ENCODE measurements around the gene TRIO.
"Not testable (repeated sequence)": the region's sequence is repeated elsewhere in the genome, so short reads cannot be mapped to it uniquely, and the experiment has no call there.

Gene TRIO

GRCh38 chr5:14382640-14383039 lies 239.5 kb downstream of the TRIO start:
- peaks cover 68 to 78% of the 10 kb centered on the region in 2 donors for H3K36me3 ChIP-seq (ENCODE audit: control insufficient read depth in 2 of 2, insufficient read depth in 2 of 2, low read length in 2 of 2)
- H3K4me1 ChIP-seq (ENCODE audit: control insufficient read depth in 2 of 2, insufficient read depth in 2 of 2, low read length in 2 of 2): no peaks in the 10 kb centered on the region
- no peak overlapping the region for H3K9ac ChIP-seq (ENCODE audit: low read depth in 1 of 2, low read length in 2 of 2)
- H3K27ac ChIP-seq (ENCODE audit: low read depth in 2 of 2, low read length in 2 of 2): no peak overlapping the region
- H3K9me3 ChIP-seq (ENCODE audit: control insufficient read depth in 2 of 2, low read length in 2 of 2): no peaks in the 10 kb centered on the region
- H3K27me3 ChIP-seq (ENCODE audit: control insufficient read depth in 2 of 2, insufficient read depth in 2 of 2, low read length in 2 of 2): no peaks in the 10 kb centered on the region
- no peak overlapping the region for H3K4me3 ChIP-seq (ENCODE audit: low read length in 2 of 2)

- Histone ChIP-seq H3K36me3 (ENCODE audit: control insufficient read depth in 2 of 2, insufficient read depth in 2 of 2, low read length in 2 of 2) (peaks cover 71% of the 10 kb centered on the region in 2 donors), H3K27me3 (ENCODE audit: control insufficient read depth in 2 of 2, insufficient read depth in 2 of 2, low read length in 2 of 2) (no peaks in the 10 kb centered on the region), H3K4me3 (ENCODE audit: low read length in 2 of 2) (no peak overlapping the region), H3K4me1 (ENCODE audit: control insufficient read depth in 2 of 2, insufficient read depth in 2 of 2, low read length in 2 of 2) (no peaks in the 10 kb centered on the region), H3K9ac (ENCODE audit: low read depth in 1 of 2, low read length in 2 of 2) (no peak overlapping the region), H3K27ac (ENCODE audit: low read depth in 2 of 2, low read length in 2 of 2) (no peak overlapping the region), H3K9me3 (ENCODE audit: control insufficient read depth in 2 of 2, low read length in 2 of 2) (no peaks in the 10 kb centered on the region)
Observed at GRCh38 chr5:14383923-14384322, 240.8 kb downstream of the TRIO start.

- H3K9ac ChIP-seq (ENCODE audit: low read depth in 1 of 2, low read length in 2 of 2): no peak overlapping the region
- H3K27me3 ChIP-seq (ENCODE audit: control insufficient read depth in 2 of 2, insufficient read depth in 2 of 2, low read length in 2 of 2): no peaks in the 10 kb centered on the region
- H3K4me3 ChIP-seq (ENCODE audit: low read length in 2 of 2): no peak overlapping the region
- H3K9me3 ChIP-seq (ENCODE audit: control insufficient read depth in 2 of 2, low read length in 2 of 2): no peaks in the 10 kb centered on the region
- peaks cover 71% of the 10 kb centered on the region in 2 donors for H3K36me3 ChIP-seq (ENCODE audit: control insufficient read depth in 2 of 2, insufficient read depth in 2 of 2, low read length in 2 of 2)
- no peak overlapping the region for H3K27ac ChIP-seq (ENCODE audit: low read depth in 2 of 2, low read length in 2 of 2)
- H3K4me1 ChIP-seq (ENCODE audit: control insufficient read depth in 2 of 2, insufficient read depth in 2 of 2, low read length in 2 of 2): no peaks in the 10 kb centered on the region
Observed at GRCh38 chr5:14385019-14385418, 241.9 kb downstream of the TRIO start.

- Histone ChIP-seq H3K9ac (ENCODE audit: low read depth in 1 of 2, low read length in 2 of 2) (no peak overlapping the region), H3K9me3 (ENCODE audit: control insufficient read depth in 2 of 2, low read length in 2 of 2) (no peaks in the 10 kb centered on the region), H3K4me1 (ENCODE audit: control insufficient read depth in 2 of 2, insufficient read depth in 2 of 2, low read length in 2 of 2) (no peaks in the 10 kb centered on the region), H3K27me3 (ENCODE audit: control insufficient read depth in 2 of 2, insufficient read depth in 2 of 2, low read length in 2 of 2) (no peaks in the 10 kb centered on the region), H3K27ac (ENCODE audit: low read depth in 2 of 2, low read length in 2 of 2) (no peak overlapping the region), H3K36me3 (ENCODE audit: control insufficient read depth in 2 of 2, insufficient read depth in 2 of 2, low read length in 2 of 2) (peaks cover 71 to 74% of the 10 kb centered on the region in 2 donors), H3K4me3 (ENCODE audit: low read length in 2 of 2) (no peak overlapping the region)
Observed at GRCh38 chr5:14386884-14387624, 243.9 kb downstream of the TRIO start.

GRCh38 chr5:14388741-14389140 lies 245.6 kb downstream of the TRIO start:
- Histone ChIP-seq H3K9ac (ENCODE audit: low read depth in 1 of 2, low read length in 2 of 2) (no peak overlapping the region), H3K4me3 (ENCODE audit: low read length in 2 of 2) (no peak overlapping the region), H3K27me3 (ENCODE audit: control insufficient read depth in 2 of 2, insufficient read depth in 2 of 2, low read length in 2 of 2) (no peaks in the 10 kb centered on the region), H3K36me3 (ENCODE audit: control insufficient read depth in 2 of 2, insufficient read depth in 2 of 2, low read length in 2 of 2) (peaks cover 63 to 66% of the 10 kb centered on the region in 2 donors), H3K9me3 (ENCODE audit: control insufficient read depth in 2 of 2, low read length in 2 of 2) (no peaks in the 10 kb centered on the region), H3K4me1 (ENCODE audit: control insufficient read depth in 2 of 2, insufficient read depth in 2 of 2, low read length in 2 of 2) (no peaks in the 10 kb centered on the region), H3K27ac (ENCODE audit: low read depth in 2 of 2, low read length in 2 of 2) (no peak overlapping the region)

- not testable (repeated sequence) for H3K9me3 ChIP-seq (ENCODE audit: control insufficient read depth in 2 of 2, low read length in 2 of 2); H3K27me3 ChIP-seq (ENCODE audit: control insufficient read depth in 2 of 2, insufficient read depth in 2 of 2, low read length in 2 of 2); H3K4me3 ChIP-seq (ENCODE audit: low read length in 2 of 2); H3K9ac ChIP-seq (ENCODE audit: low read depth in 1 of 2, low read length in 2 of 2); H3K27ac ChIP-seq (ENCODE audit: low read depth in 2 of 2, low read length in 2 of 2); H3K4me1 ChIP-seq (ENCODE audit: control insufficient read depth in 2 of 2, insufficient read depth in 2 of 2, low read length in 2 of 2)
- peaks cover 65 to 71% of the 10 kb centered on the region in 2 donors for H3K36me3 ChIP-seq (ENCODE audit: control insufficient read depth in 2 of 2, insufficient read depth in 2 of 2, low read length in 2 of 2)
Observed at GRCh38 chr5:14392552-14392951, 249.4 kb downstream of the TRIO start.

GRCh38 chr5:14394365-14394764 lies 251.2 kb downstream of the TRIO start:
- Histone ChIP-seq H3K27ac (ENCODE audit: low read depth in 2 of 2, low read length in 2 of 2) (no peak overlapping the region), H3K27me3 (ENCODE audit: control insufficient read depth in 2 of 2, insufficient read depth in 2 of 2, low read length in 2 of 2) (no peaks in the 10 kb centered on the region), H3K36me3 (ENCODE audit: control insufficient read depth in 2 of 2, insufficient read depth in 2 of 2, low read length in 2 of 2) (peaks cover 55 to 56% of the 10 kb centered on the region in 2 donors), H3K9ac (ENCODE audit: low read depth in 1 of 2, low read length in 2 of 2) (no peak overlapping the region), H3K4me1 (ENCODE audit: control insufficient read depth in 2 of 2, insufficient read depth in 2 of 2, low read length in 2 of 2) (no peaks in the 10 kb centered on the region), H3K9me3 (ENCODE audit: control insufficient read depth in 2 of 2, low read length in 2 of 2) (no peaks in the 10 kb centered on the region), H3K4me3 (ENCODE audit: low read length in 2 of 2) (no peak overlapping the region)

GRCh38 chr5:14395411-14395810 lies 252.3 kb downstream of the TRIO start:
- H3K9me3 ChIP-seq (ENCODE audit: control insufficient read depth in 2 of 2, low read length in 2 of 2): no peaks in the 10 kb centered on the region
- no peaks in the 10 kb centered on the region for H3K27me3 ChIP-seq (ENCODE audit: control insufficient read depth in 2 of 2, insufficient read depth in 2 of 2, low read length in 2 of 2)
- H3K9ac ChIP-seq (ENCODE audit: low read depth in 1 of 2, low read length in 2 of 2): no peak overlapping the region
- no peak overlapping the region for H3K4me3 ChIP-seq (ENCODE audit: low read length in 2 of 2)
- H3K27ac ChIP-seq (ENCODE audit: low read depth in 2 of 2, low read length in 2 of 2): no peak overlapping the region
- no peaks in the 10 kb centered on the region for H3K4me1 ChIP-seq (ENCODE audit: control insufficient read depth in 2 of 2, insufficient read depth in 2 of 2, low read length in 2 of 2)
- peaks cover 55 to 56% of the 10 kb centered on the region in 2 donors for H3K36me3 ChIP-seq (ENCODE audit: control insufficient read depth in 2 of 2, insufficient read depth in 2 of 2, low read length in 2 of 2)

GRCh38 chr5:14396066-14396465 lies 252.9 kb downstream of the TRIO start:
- Histone ChIP-seq H3K4me1 (ENCODE audit: control insufficient read depth in 2 of 2, insufficient read depth in 2 of 2, low read length in 2 of 2) (no peaks in the 10 kb centered on the region), H3K4me3 (ENCODE audit: low read length in 2 of 2) (no peak overlapping the region), H3K27me3 (ENCODE audit: control insufficient read depth in 2 of 2, insufficient read depth in 2 of 2, low read length in 2 of 2) (no peaks in the 10 kb centered on the region), H3K9ac (ENCODE audit: low read depth in 1 of 2, low read length in 2 of 2) (no peak overlapping the region), H3K9me3 (ENCODE audit: control insufficient read depth in 2 of 2, low read length in 2 of 2) (no peaks in the 10 kb centered on the region), H3K27ac (ENCODE audit: low read depth in 2 of 2, low read length in 2 of 2) (no peak overlapping the region), H3K36me3 (ENCODE audit: control insufficient read depth in 2 of 2, insufficient read depth in 2 of 2, low read length in 2 of 2) (peaks cover 55 to 56% of the 10 kb centered on the region in 2 donors)

GRCh38 chr5:14396737-14397136 lies 253.6 kb downstream of the TRIO start:
- no peak overlapping the region for H3K9ac ChIP-seq (ENCODE audit: low read depth in 1 of 2, low read length in 2 of 2)
- H3K9me3 ChIP-seq (ENCODE audit: control insufficient read depth in 2 of 2, low read length in 2 of 2): no peaks in the 10 kb centered on the region
- H3K4me3 ChIP-seq (ENCODE audit: low read length in 2 of 2): no peak overlapping the region
- no peaks in the 10 kb centered on the region for H3K4me1 ChIP-seq (ENCODE audit: control insufficient read depth in 2 of 2, insufficient read depth in 2 of 2, low read length in 2 of 2)
- H3K27me3 ChIP-seq (ENCODE audit: control insufficient read depth in 2 of 2, insufficient read depth in 2 of 2, low read length in 2 of 2): no peaks in the 10 kb centered on the region
- H3K36me3 ChIP-seq (ENCODE audit: control insufficient read depth in 2 of 2, insufficient read depth in 2 of 2, low read length in 2 of 2): peaks cover 54 to 55% of the 10 kb centered on the region in 2 donors
- H3K27ac ChIP-seq (ENCODE audit: low read depth in 2 of 2, low read length in 2 of 2): no peak overlapping the region
